IMR-90 (cell line): ENCODE results near the gene AGXT. TPM values are rescaled to one million over a fixed set of nuclear protein-coding genes. Genes with fewer than 3 reads are reported as not detected.
A peak's percentile ranks its signal among the peaks of the same experiment; 100 is the strongest.

ENCODE experiments used
- ATAC-seq: fragments of 200-7000 bp; cut with Tn5 transposase; 2 replicates; pipeline ENCODE4 v1.9.1; 2020; ENCODE audit warnings: low read depth, mild to moderate bottlenecking, moderate library complexity
- BruUV-seq: library from RNA; stranded (reverse); fragments of 400-500 nt; replicated peaks from 2 replicates; lab custom pipeline; 2021; lab: Mats Ljungman, UMichigan
- CTCF ChIA-PET: fragments of 300-600 bp; formaldehyde crosslinking; extraction: SDS; loops from one replicate; lab custom pipeline; 2021; ENCODE audit warnings: antibody characterized with exemption; lab: Yijun Ruan, JAX
- POLR2A ChIA-PET: fragments of 300-600 bp; sonication (Branson Sonifier 250); formaldehyde crosslinking; loops from one replicate; lab custom pipeline; 2022; ENCODE audit warnings: antibody characterized with exemption; ENCODE audit not compliant: unreplicated experiment; lab: Charles Lee
- DNase-seq: peaks from one replicate; pipeline ENCODE4 v3.0.0; 2013
- H2AFZ ChIP-seq: replicated peaks from 2 replicates; pipeline ENCODE3; 2013; ENCODE audit warnings: low read length, mild to moderate bottlenecking; ENCODE audit not compliant: poor library complexity
- H2AK5ac ChIP-seq: 2 replicates; pipeline ENCODE4 v1.6.1; 2013; ENCODE audit warnings: low read depth, low read length, inconsistent platforms
- H2AK9ac ChIP-seq: replicated peaks from 2 replicates; pipeline ENCODE3; 2013; ENCODE audit warnings: mild to moderate bottlenecking, low read depth, low read length, moderate library complexity; ENCODE audit not compliant: poor library complexity
- H2BK120ac ChIP-seq: 2 replicates; pipeline ENCODE4 v1.6.1; 2013; ENCODE audit warnings: low read depth, low read length, inconsistent platforms
- H2BK15ac ChIP-seq: 3 replicates; pipeline ENCODE4 v1.6.1; 2013; ENCODE audit warnings: low read depth, low read length, inconsistent platforms
- H2BK20ac ChIP-seq: 2 replicates; pipeline ENCODE4 v1.6.1; 2013; ENCODE audit warnings: low read depth, mild to moderate bottlenecking, inconsistent platforms, low read length, moderate library complexity
- H2BK5ac ChIP-seq: 2 replicates; pipeline ENCODE4 v1.6.1; 2013; ENCODE audit warnings: mild to moderate bottlenecking, low read depth, low read length, inconsistent platforms; ENCODE audit not compliant: poor library complexity, severe bottlenecking
- H3K14ac ChIP-seq: replicated peaks from 2 replicates; pipeline ENCODE4 v1.6.1; 2013; ENCODE audit warnings: low read depth, low read length, inconsistent platforms
- H3K18ac ChIP-seq: 2 replicates; pipeline ENCODE4 v1.6.1; 2013; ENCODE audit warnings: low read depth, low read length, control low read depth
- H3K23ac ChIP-seq: 2 replicates; pipeline ENCODE4 v1.6.1; 2013; ENCODE audit warnings: low read depth, low read length, inconsistent platforms
- H3K27ac ChIP-seq: 2 replicates; pipeline ENCODE4 v1.5.1; 2013; ENCODE audit warnings: mild to moderate bottlenecking, control low read depth, low read length; ENCODE audit not compliant: insufficient read depth
- H3K27me3 ChIP-seq: 2 replicates; pipeline ENCODE4 v1.6.1; 2013; ENCODE audit warnings: low read length; ENCODE audit not compliant: control insufficient read depth, insufficient read depth
- H3K36me3 ChIP-seq: 2 replicates; pipeline ENCODE4 v1.6.1; 2013; ENCODE audit warnings: low read length, mixed read lengths; ENCODE audit not compliant: control insufficient read depth, insufficient read depth
- H3K4ac ChIP-seq: 2 replicates; pipeline ENCODE4 v1.6.1; 2013; ENCODE audit warnings: low read depth, low read length, inconsistent platforms
- H3K4me1 ChIP-seq: 2 replicates; pipeline ENCODE4 v1.6.1; 2013; ENCODE audit warnings: low read length, mixed read lengths; ENCODE audit not compliant: control insufficient read depth, insufficient read depth
- H3K4me2 ChIP-seq: 2 replicates; pipeline ENCODE4 v1.6.1; 2013; ENCODE audit warnings: low read depth, mild to moderate bottlenecking, control low read depth, low read length, moderate library complexity
- H3K4me3 ChIP-seq: 2 replicates; pipeline ENCODE4 v1.5.1; 2013; ENCODE audit warnings: low read depth, mild to moderate bottlenecking, control low read depth, low read length, moderate library complexity; ENCODE audit not compliant: insufficient read depth
- H3K56ac ChIP-seq: 2 replicates; pipeline ENCODE4 v1.6.1; 2013; ENCODE audit warnings: low read length, inconsistent platforms; ENCODE audit not compliant: insufficient read depth; ENCODE audit errors: extremely low read depth
- H3K79me1 ChIP-seq, 2 experiments: 2 replicates each; pipeline ENCODE4 v1.6.1; 2013; ENCODE audit warnings: low read length in 2 of 2, inconsistent platforms in 1 of 2, low read depth in 1 of 2
- H3K9ac ChIP-seq: 2 replicates; pipeline ENCODE4 v1.6.1; 2013; ENCODE audit warnings: low read depth, low read length, control low read depth
- H3K9me1 ChIP-seq: 2 replicates; pipeline ENCODE4 v1.6.1; 2013; ENCODE audit warnings: low read length, inconsistent platforms; ENCODE audit not compliant: insufficient read depth
- H3K9me3 ChIP-seq: 2 replicates; pipeline ENCODE4 v1.6.1; 2013; ENCODE audit warnings: low read length; ENCODE audit not compliant: control insufficient read depth, insufficient read depth
- H4K20me1 ChIP-seq: 2 replicates; pipeline ENCODE4 v1.6.1; 2013; ENCODE audit warnings: low read length, inconsistent platforms; ENCODE audit not compliant: insufficient read depth
- H4K5ac ChIP-seq: 2 replicates; pipeline ENCODE4 v1.6.1; 2013; ENCODE audit warnings: mild to moderate bottlenecking, low read depth, low read length, control low read depth
- H4K8ac ChIP-seq, 2 experiments: 2 replicates each; pipeline ENCODE4 v1.6.1; 2013; ENCODE audit warnings: low read depth in 2 of 2, low read length in 2 of 2, control low read depth in 1 of 2, inconsistent platforms in 1 of 2
- H4K91ac ChIP-seq: 2 replicates; pipeline ENCODE4 v1.6.1; 2013; ENCODE audit warnings: low read depth, low read length, inconsistent platforms; ENCODE audit not compliant: insufficient read depth
- CHD1 ChIP-seq: IDR thresholded peaks from 2 replicates; pipeline ENCODE4 v1.6.1; 2012; ENCODE audit warnings: low read depth, low read length, improper control_type of control experiment
- POLR2A ChIP-seq: IDR thresholded peaks from 2 replicates; pipeline ENCODE4 v1.6.1; 2012; ENCODE audit warnings: mild to moderate bottlenecking, low read depth, low read length
- RCOR1 ChIP-seq: IDR thresholded peaks from 2 replicates; pipeline ENCODE4 v1.6.1; 2012; ENCODE audit warnings: mild to moderate bottlenecking, low read length, improper control_type of control experiment; ENCODE audit not compliant: insufficient replicate concordance
- SMC3 ChIP-seq: fragments of 150-350 bp; IDR thresholded peaks from 2 replicates; pipeline ENCODE4 v1.6.1; 2016; ENCODE audit warnings: low read depth, mild to moderate bottlenecking, antibody characterized with exemption, low read length, moderate library complexity
- WGBS, 2 experiments: methylation state at CpG; one replicate each; pipeline versions ENCODE4 v1.1.5 to v1.1.7; 2013; ENCODE audit warnings: missing lambda C conversion rate in 2 of 2; ENCODE audit not compliant: insufficient read length in 1 of 2; ENCODE audit errors: extremely low coverage in 2 of 2; 5-methylcytosine and 5-hydroxymethylcytosine counted together
- dilution Hi-C: fragments of 300-500 bp; cut with HindIII; formaldehyde crosslinking; loops from one replicate; pipeline ENCODE4 v1.14.3; 2018; ENCODE audit warnings: low sequenced_read_pairs; ENCODE audit not compliant: unreplicated experiment
- in situ Hi-C: fragments of 300-500 bp; cut with MboI; formaldehyde crosslinking; loops from 3 replicates; pipeline ENCODE4 v1.14.3; 2019; ENCODE audit warnings: low sequenced_read_pairs, inconsistent platforms, mixed read lengths
- intact Hi-C: fragments of 100-400 bp; cut with micrococcal nuclease; formaldehyde crosslinking; loops from 2 replicates; pipeline ENCODE4 v1.10.0; 2022
- polyA plus RNA-seq, 3 experiments: library from polyadenylated mRNA; depleted of rRNA; stranded (reverse); fragments of >200 nt; gene quantifications; 2 replicates each; pipeline ENCODE4 v1.2.3, GENCODE V29; 2012; ENCODE audit warnings: low replicate concordance in 1 of 3
- total RNA-seq: library from RNA; depleted of rRNA; stranded (reverse); fragments of >200 nt; gene quantifications from 2 replicates; pipeline ENCODE4 v1.2.3, GENCODE V29; 2012

Gene AGXT
- total and polyA plus RNA-seq, 2 of the 4 experiments (the other 2 are of a cell fraction) = not detected

- Histone ChIP-seq H4K20me1 (no peaks in the 10 kb centered on the region), H4K5ac (no peak within 1 kb of the TSS), H2BK5ac (no peak within 1 kb of the TSS), H3K56ac (no peak within 1 kb of the TSS), H2BK20ac (no peak within 1 kb of the TSS), H2AK5ac (no peak within 1 kb of the TSS), H3K4me3 (no peak within 1 kb of the TSS), H3K4ac (no peak within 1 kb of the TSS), H3K4me1 (no peaks in the 10 kb centered on the region), H2BK120ac (no peak within 1 kb of the TSS), H2AFZ (no peak within 1 kb of the TSS), H2AK9ac (peak within 1 kb of the TSS; percentile 28), H2BK15ac (no peak within 1 kb of the TSS), H3K9me1 (no peaks in the 10 kb centered on the region), H4K91ac (no peak within 1 kb of the TSS), H3K27ac (no peak within 1 kb of the TSS), H3K27me3 (peaks cover 8% of the 10 kb centered on the region; the same call in 1 of the 2 replicates), H3K79me1 (no peaks in the 10 kb centered on the region), H3K18ac (no peak within 1 kb of the TSS), H3K4me2 (no peak within 1 kb of the TSS), H3K9ac (no peak within 1 kb of the TSS), H4K8ac (no peak within 1 kb of the TSS), H3K14ac (no peak within 1 kb of the TSS), H3K9me3 (no peaks in the 10 kb centered on the region), H3K36me3 (no peaks in the 10 kb centered on the region), H3K23ac (no peak within 1 kb of the TSS)
- intact Hi-C loops (no loop called here), in situ Hi-C loops (no loop called here), dilution Hi-C loops (no loop called here)
- DNase-seq (no peak), ATAC-seq (no peak)
- CTCF ChIA-PET = no interaction called here
- 51% methylated on average over 9 of the region's 23 CpGs; no CpG with 5 or more reads in 1 of the 2 experiments for WGBS, 2 experiments
- TF ChIP-seq SMC3 (no peak), CHD1 (no peak), POLR2A (no peak), RCOR1 (no peak)
- no TSS peak for BruUV-seq
- POLR2A ChIA-PET = no interaction called here
Measured at GRCh38 chr2:240906141-240906910, 37.7 kb downstream of the AGXT start, which contains the start of gene CROCC2. Gene CROCC2 (plus strand): TSS chr2:240906336. CDS start chr2:240906514, 178 bp downstream.
